ENCODE measurements around the gene CCDC83. TPM values are rescaled to one million over a fixed set of nuclear protein-coding genes. Genes with fewer than 3 reads are reported as not detected.

The CCDC83 gene
- total RNA-seq, 1 experiment from 2014 or later = not detected

DNA sequence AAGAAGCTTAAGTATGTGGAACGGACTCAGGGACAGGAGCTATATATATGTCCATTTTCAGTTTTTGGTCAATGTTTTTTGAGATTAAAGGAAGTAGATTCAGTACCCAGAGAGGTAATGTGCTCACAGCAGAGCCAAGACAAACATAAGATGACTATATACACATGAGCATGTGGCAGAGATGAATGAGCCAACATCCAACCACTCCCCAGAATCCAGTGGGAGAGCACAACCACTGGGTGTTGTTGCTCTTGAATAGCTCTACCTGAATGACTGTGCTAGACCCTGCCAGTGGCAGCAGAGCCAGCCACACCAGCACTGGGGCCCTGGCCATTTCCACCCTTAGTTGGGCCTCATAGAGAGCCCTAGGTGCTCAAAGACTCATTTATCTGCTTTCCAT is 33.5 kb upstream of the CCDC83 start:
- no TSS peak for BruUV-seq (replicated peaks)
- peaks cover 15% of the 10 kb centered on the region for H3K4me1 Mint-ChIP-seq (ENCODE audit: low read depth, unreplicated experiment)
- CTCF ChIA-PET = no interaction called here
- H3K4me3 Mint-ChIP-seq (ENCODE audit: low read depth, unreplicated experiment) = no peak overlapping the region
- TF ChIP-seq, protein P1, sequence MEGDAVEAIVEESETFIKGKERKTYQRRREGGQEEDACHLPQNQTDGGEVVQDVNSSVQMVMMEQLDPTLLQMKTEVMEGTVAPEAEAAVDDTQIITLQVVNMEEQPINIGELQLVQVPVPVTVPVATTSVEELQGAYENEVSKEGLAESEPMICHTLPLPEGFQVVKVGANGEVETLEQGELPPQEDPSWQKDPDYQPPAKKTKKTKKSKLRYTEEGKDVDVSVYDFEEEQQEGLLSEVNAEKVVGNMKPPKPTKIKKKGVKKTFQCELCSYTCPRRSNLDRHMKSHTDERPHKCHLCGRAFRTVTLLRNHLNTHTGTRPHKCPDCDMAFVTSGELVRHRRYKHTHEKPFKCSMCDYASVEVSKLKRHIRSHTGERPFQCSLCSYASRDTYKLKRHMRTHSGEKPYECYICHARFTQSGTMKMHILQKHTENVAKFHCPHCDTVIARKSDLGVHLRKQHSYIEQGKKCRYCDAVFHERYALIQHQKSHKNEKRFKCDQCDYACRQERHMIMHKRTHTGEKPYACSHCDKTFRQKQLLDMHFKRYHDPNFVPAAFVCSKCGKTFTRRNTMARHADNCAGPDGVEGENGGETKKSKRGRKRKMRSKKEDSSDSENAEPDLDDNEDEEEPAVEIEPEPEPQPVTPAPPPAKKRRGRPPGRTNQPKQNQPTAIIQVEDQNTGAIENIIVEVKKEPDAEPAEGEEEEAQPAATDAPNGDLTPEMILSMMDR (IDR thresholded peaks at IDR 0.05; ENCODE audit: unreplicated experiment) = no peak
- no peaks in the 10 kb centered on the region for H3K36me3 Mint-ChIP-seq (ENCODE audit: insufficient read depth, unreplicated experiment)
- H3K27me3 Mint-ChIP-seq (ENCODE audit: unreplicated experiment) = no peaks in the 10 kb centered on the region
- no peak for DNase-seq
- intact Hi-C loops (cut with micrococcal nuclease; ENCODE audit: unreplicated experiment) = no loop called here
- H3K27ac Mint-ChIP-seq (ENCODE audit: unreplicated experiment) = no peak overlapping the region
- H3K9me3 Mint-ChIP-seq (ENCODE audit: low read depth, unreplicated experiment) = no peaks in the 10 kb centered on the region

DNA sequence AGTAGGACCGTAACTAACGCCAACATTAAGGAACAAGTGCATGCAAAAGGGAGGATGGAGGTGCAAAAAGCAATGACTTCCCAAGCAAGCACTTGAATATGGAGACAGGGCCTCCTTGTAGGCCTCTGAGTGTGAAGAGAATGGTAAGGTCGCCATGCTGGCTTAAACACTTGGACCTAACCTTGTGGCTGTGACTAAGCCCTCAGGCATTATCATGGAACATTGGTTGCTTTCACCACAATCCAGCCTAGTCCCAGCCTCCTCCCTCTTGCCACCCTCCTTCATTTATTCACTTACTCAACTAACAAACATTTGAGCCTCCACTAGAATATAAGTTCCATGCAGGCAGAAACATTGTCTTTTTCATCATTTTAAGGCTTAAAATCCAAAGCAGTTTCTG is 32.4 kb upstream of the CCDC83 start:
- H3K36me3 Mint-ChIP-seq (ENCODE audit: insufficient read depth, unreplicated experiment) = no peaks in the 10 kb centered on the region
- DNase-seq = no peak
- BruUV-seq (replicated peaks) = no TSS peak
- no peak overlapping the region for H3K4me3 Mint-ChIP-seq (ENCODE audit: low read depth, unreplicated experiment)
- intact Hi-C loops (cut with micrococcal nuclease; ENCODE audit: unreplicated experiment) = no loop called here
- H3K9me3 Mint-ChIP-seq (ENCODE audit: low read depth, unreplicated experiment) = no peaks in the 10 kb centered on the region
- TF ChIP-seq, protein P1 (IDR thresholded peaks at IDR 0.05; ENCODE audit: unreplicated experiment) = no peak
- CTCF ChIA-PET = no interaction called here
- no peaks in the 10 kb centered on the region for H3K27me3 Mint-ChIP-seq (ENCODE audit: unreplicated experiment)
- no peak overlapping the region for H3K27ac Mint-ChIP-seq (ENCODE audit: unreplicated experiment)
- H3K4me1 Mint-ChIP-seq (ENCODE audit: low read depth, unreplicated experiment) = peaks cover 24% of the 10 kb centered on the region

DNA sequence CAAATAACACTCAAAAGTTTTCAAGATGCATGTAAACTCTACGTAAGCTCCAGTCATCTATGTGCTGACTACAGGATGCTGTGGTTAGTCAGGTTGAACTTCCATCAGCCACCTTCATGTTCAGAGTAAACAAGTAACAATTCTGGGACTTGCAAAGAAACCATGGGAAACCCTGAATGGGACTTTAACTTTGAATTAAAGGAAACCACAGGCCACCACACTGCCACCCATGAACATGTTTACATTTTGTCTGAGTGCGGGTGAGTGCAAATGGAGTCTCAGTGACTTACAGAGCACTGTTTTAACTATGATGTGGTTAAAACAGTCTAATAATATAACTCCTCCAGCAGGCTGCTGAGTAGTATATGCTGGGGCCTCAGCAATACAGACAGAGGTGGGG is 31.4 kb upstream of the CCDC83 start:
- CTCF ChIA-PET = no interaction called here

DNA sequence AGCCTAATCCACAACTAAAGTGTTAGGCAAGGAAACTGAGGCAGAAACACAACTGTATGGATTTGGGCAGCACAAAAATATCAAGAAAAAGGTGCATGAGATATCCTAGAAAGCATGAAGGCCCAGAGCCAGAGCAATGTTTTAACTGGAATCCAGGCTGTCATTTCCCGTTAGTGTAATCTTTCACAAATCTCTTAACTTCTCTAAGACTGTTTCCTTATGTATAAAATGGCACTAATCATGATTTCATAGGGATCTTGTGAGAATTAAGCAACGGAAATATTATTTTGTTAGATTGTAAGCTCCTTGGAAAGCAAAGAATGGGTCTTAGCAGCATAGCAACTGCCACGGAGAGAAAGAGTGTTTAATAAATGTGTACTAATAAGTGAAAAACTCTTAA is 29.6 kb upstream of the CCDC83 start:
- H3K4me3 Mint-ChIP-seq (ENCODE audit: low read depth, unreplicated experiment) = no peak overlapping the region
- H3K9me3 Mint-ChIP-seq (ENCODE audit: low read depth, unreplicated experiment) = no peaks in the 10 kb centered on the region
- no peaks in the 10 kb centered on the region for H3K36me3 Mint-ChIP-seq (ENCODE audit: insufficient read depth, unreplicated experiment)
- CTCF ChIA-PET = interaction anchor here (0.7 kb wide), 1 partner anchor 29 kb away, joined by 4 read pairs; no protein-coding TSS in a partner anchor
- no peak for DNase-seq
- H3K27ac Mint-ChIP-seq (ENCODE audit: unreplicated experiment) = no peak overlapping the region
- no peaks in the 10 kb centered on the region for H3K27me3 Mint-ChIP-seq (ENCODE audit: unreplicated experiment)
- no TSS peak for BruUV-seq (replicated peaks)
- H3K4me1 Mint-ChIP-seq (ENCODE audit: low read depth, unreplicated experiment) = peaks cover 27% of the 10 kb centered on the region
- TF ChIP-seq, protein P1 (IDR thresholded peaks at IDR 0.05; ENCODE audit: unreplicated experiment) = no peak
- intact Hi-C loops (cut with micrococcal nuclease; ENCODE audit: unreplicated experiment) = loop anchor here (2.0 kb wide), 1 partner anchor 131 kb away; no protein-coding TSS in a partner anchor

More for the DNA sequence above, 31.4 kb upstream of the CCDC83 start:
- Mint-ChIP-seq H3K27me3 (ENCODE audit: unreplicated experiment) (no peaks in the 10 kb centered on the region), H3K4me3 (ENCODE audit: low read depth, unreplicated experiment) (no peak overlapping the region), H3K4me1 (ENCODE audit: low read depth, unreplicated experiment) (peaks cover 24% of the 10 kb centered on the region), H3K36me3 (ENCODE audit: insufficient read depth, unreplicated experiment) (no peaks in the 10 kb centered on the region), H3K9me3 (ENCODE audit: low read depth, unreplicated experiment) (no peaks in the 10 kb centered on the region), H3K27ac (ENCODE audit: unreplicated experiment) (no peak overlapping the region)
- intact Hi-C loops (cut with micrococcal nuclease; ENCODE audit: unreplicated experiment) = loop anchor here (2.0 kb wide), 1 partner anchor 129 kb away; no protein-coding TSS in a partner anchor
- DNase-seq = no peak
- TF ChIP-seq, protein P1 (IDR thresholded peaks at IDR 0.05; ENCODE audit: unreplicated experiment) = no peak
- no TSS peak for BruUV-seq (replicated peaks)
